Measurements from ENCODE around the gene HP1BP3. TPM values are rescaled to one million over a fixed set of nuclear protein-coding genes. Genes with fewer than 3 reads are reported as not detected.

Gene HP1BP3
- total RNA-seq, 3 donors from 2014 or later (not counting 1 experiment from before 2014, with no cell fraction given), result 243 to 296 (median 274) TPM

- Mint-ChIP-seq H3K27me3 (ENCODE audit: low read depth in 2 of 2) (peaks cover 6 to 10% of the 10 kb centered on the region in 2 donors), H3K36me3 (no peaks in the 10 kb centered on the region), H3K4me1 (peaks cover 0 to 5% of the 10 kb centered on the region in 2 donors), H3K27ac (no peak overlapping the region), H3K9me3 (no peaks in the 10 kb centered on the region), H3K4me3 (no peak overlapping the region)
- TF ChIP-seq CTCF (IDR thresholded peaks at IDR 0.05), result no peak
- Histone ChIP-seq H3K4me1 (ENCODE audit: control insufficient read depth, insufficient read depth, low read length) (no peaks in the 10 kb centered on the region), H3K27me3 (ENCODE audit: control insufficient read depth, insufficient read depth, low read length) (peaks cover 3% of the 10 kb centered on the region), H3K27ac (ENCODE audit: low read length) (no peak overlapping the region), H3K9me3 (ENCODE audit: control insufficient read depth, insufficient read depth, low read length) (no peaks in the 10 kb centered on the region), H3K36me3 (ENCODE audit: control insufficient read depth, insufficient read depth, low read length) (no peaks in the 10 kb centered on the region), H3K4me3 (ENCODE audit: low read length) (no peak overlapping the region)
- no peak for ATAC-seq
- no peak for DNase-seq
- WGBS (ENCODE audit: insufficient coverage), result 89% methylated on average over 29 of the region's 29 CpGs
- intact Hi-C loops (cut with micrococcal nuclease), result no loop called here
Observed at GRCh38 chr1:20711285-20712214, 75.6 kb downstream of the HP1BP3 start.

- Histone ChIP-seq H3K27me3 (ENCODE audit: control insufficient read depth, insufficient read depth, low read length) (peaks cover 2% of the 10 kb centered on the region), H3K36me3 (ENCODE audit: control insufficient read depth, insufficient read depth, low read length) (no peaks in the 10 kb centered on the region), H3K27ac (ENCODE audit: low read length) (no peak overlapping the region), H3K4me1 (ENCODE audit: control insufficient read depth, insufficient read depth, low read length) (no peaks in the 10 kb centered on the region), H3K9me3 (ENCODE audit: control insufficient read depth, insufficient read depth, low read length) (no peaks in the 10 kb centered on the region), H3K4me3 (ENCODE audit: low read length) (no peak overlapping the region)
- no peaks in the 10 kb centered on the region for H3K9me3 Mint-ChIP-seq
- H3K36me3 Mint-ChIP-seq, result no peaks in the 10 kb centered on the region
- no peak for TF ChIP-seq CTCF (IDR thresholded peaks at IDR 0.05)
- WGBS (ENCODE audit: insufficient coverage), result 76% methylated on average over 15 of the region's 18 CpGs
- H3K27me3 Mint-ChIP-seq (ENCODE audit: low read depth in 2 of 2), result peaks cover 0 to 4% of the 10 kb centered on the region in 2 donors
- DNase-seq (no peak), ATAC-seq (no peak)
- no peak overlapping the region for H3K27ac Mint-ChIP-seq
- H3K4me3 Mint-ChIP-seq, result no peak overlapping the region
- intact Hi-C loops (cut with micrococcal nuclease), result no loop called here
- H3K4me1 Mint-ChIP-seq, result no peaks in the 10 kb centered on the region
Observed at GRCh38 chr1:20710469-20711284, 76.4 kb downstream of the HP1BP3 start.

- no peak overlapping the region for H3K27ac Mint-ChIP-seq
- TF ChIP-seq CTCF (IDR thresholded peaks at IDR 0.05), result no peak
- H3K4me1 ChIP-seq (ENCODE audit: control insufficient read depth, insufficient read depth, low read length), result no peaks in the 10 kb centered on the region
Observed at GRCh38 chr1:20709868-20710267, 77.2 kb downstream of the HP1BP3 start.

More at GRCh38 chr1:20709868-20710267, 77.2 kb downstream of the HP1BP3 start:
- H3K36me3 Mint-ChIP-seq, result no peaks in the 10 kb centered on the region
- Histone ChIP-seq H3K4me3 (ENCODE audit: low read length) (no peak overlapping the region), H3K27me3 (ENCODE audit: control insufficient read depth, insufficient read depth, low read length) (no peaks in the 10 kb centered on the region), H3K27ac (ENCODE audit: low read length) (no peak overlapping the region), H3K36me3 (ENCODE audit: control insufficient read depth, insufficient read depth, low read length) (no peaks in the 10 kb centered on the region), H3K9me3 (ENCODE audit: control insufficient read depth, insufficient read depth, low read length) (no peaks in the 10 kb centered on the region)
- 92% methylated on average over 3 of the region's 3 CpGs for WGBS (ENCODE audit: insufficient coverage)
- DNase-seq (no peak), ATAC-seq (no peak)
- H3K4me1 Mint-ChIP-seq, result no peaks in the 10 kb centered on the region
- H3K4me3 Mint-ChIP-seq, result no peak overlapping the region
- intact Hi-C loops (cut with micrococcal nuclease), result no loop called here
- H3K9me3 Mint-ChIP-seq, result no peaks in the 10 kb centered on the region
- peaks cover 0 to under 1% of the 10 kb centered on the region in 2 donors for H3K27me3 Mint-ChIP-seq (ENCODE audit: low read depth in 2 of 2)

Measured in natural killer cell (primary cell).